Nephron progenitor cell (in vitro differentiated cells): ENCODE measurements around the gene CYP1A2.

Source experiments
- DNase-seq: peaks from one replicate; pipeline ENCODE4 v3.0.0; 2021
- H3K27ac Mint-ChIP-seq: 2 replicates; pipeline ENCODE4 v1.8.0; 2021; ENCODE audit warnings: mild to moderate bottlenecking, moderate library complexity, mixed read lengths
- H3K27me3 Mint-ChIP-seq: 2 replicates; pipeline ENCODE4 v1.8.0; 2021; ENCODE audit warnings: mild to moderate bottlenecking, low read depth, mixed read lengths; ENCODE audit not compliant: poor library complexity
- H3K36me3 Mint-ChIP-seq: 2 replicates; pipeline ENCODE4 v1.8.0; 2021; ENCODE audit warnings: low read depth, mixed read lengths
- H3K4me1 Mint-ChIP-seq: 2 replicates; pipeline ENCODE4 v1.8.0; 2021; ENCODE audit warnings: mixed read lengths
- H3K4me3 Mint-ChIP-seq: 2 replicates; pipeline ENCODE4 v1.8.0; 2021; ENCODE audit warnings: mild to moderate bottlenecking, moderate library complexity, mixed read lengths
- H3K9me3 Mint-ChIP-seq: 2 replicates; pipeline ENCODE4 v1.8.0; 2021; ENCODE audit warnings: mild to moderate bottlenecking, moderate library complexity, mixed read lengths
- TF ChIP-seq, protein P1 (sequence below): fragments of 200-600 bp; sonication (generic); IDR thresholded peaks from 2 replicates; pipeline ENCODE4 v1.5.0; 2021; ENCODE audit warnings: antibody characterized with exemption

CYP1A2 gene, protein sequence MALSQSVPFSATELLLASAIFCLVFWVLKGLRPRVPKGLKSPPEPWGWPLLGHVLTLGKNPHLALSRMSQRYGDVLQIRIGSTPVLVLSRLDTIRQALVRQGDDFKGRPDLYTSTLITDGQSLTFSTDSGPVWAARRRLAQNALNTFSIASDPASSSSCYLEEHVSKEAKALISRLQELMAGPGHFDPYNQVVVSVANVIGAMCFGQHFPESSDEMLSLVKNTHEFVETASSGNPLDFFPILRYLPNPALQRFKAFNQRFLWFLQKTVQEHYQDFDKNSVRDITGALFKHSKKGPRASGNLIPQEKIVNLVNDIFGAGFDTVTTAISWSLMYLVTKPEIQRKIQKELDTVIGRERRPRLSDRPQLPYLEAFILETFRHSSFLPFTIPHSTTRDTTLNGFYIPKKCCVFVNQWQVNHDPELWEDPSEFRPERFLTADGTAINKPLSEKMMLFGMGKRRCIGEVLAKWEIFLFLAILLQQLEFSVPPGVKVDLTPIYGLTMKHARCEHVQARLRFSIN

DNA sequence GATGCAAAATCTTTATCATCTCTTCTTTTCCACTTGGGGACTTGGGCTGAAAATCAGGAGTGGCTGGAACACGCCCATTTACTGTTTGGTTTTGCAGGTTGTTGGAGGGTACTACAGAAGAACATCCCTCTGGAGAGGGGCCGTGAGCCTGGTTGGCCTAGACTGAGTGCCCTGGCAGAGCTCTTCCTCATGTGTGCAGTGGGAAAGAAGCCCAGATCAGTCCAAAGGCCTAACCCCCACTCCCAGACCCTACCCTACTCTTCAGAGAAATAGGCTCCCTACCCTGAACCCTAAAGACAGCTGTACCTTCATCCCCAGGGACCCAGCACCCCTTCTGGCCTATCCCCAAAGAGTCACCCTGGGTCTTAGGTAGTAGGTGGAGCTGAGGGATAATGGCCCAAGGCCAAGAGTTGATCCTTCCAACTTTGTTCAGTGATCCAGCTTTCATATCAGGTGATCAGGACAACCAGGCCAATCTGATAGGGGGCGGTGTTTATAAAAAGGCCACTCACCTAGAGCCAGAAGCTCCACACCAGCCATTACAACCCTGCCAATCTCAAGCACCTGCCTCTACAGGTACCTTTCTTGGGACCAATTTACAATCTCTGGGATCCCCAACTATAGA is at the start of gene CYP1A2:
TSS of gene CYP1A2 (plus strand) at position 524 of the 625 bp plus-strand sequence. CDS start 894 bp downstream, outside the sequence.
- TF ChIP-seq, protein P1, sequence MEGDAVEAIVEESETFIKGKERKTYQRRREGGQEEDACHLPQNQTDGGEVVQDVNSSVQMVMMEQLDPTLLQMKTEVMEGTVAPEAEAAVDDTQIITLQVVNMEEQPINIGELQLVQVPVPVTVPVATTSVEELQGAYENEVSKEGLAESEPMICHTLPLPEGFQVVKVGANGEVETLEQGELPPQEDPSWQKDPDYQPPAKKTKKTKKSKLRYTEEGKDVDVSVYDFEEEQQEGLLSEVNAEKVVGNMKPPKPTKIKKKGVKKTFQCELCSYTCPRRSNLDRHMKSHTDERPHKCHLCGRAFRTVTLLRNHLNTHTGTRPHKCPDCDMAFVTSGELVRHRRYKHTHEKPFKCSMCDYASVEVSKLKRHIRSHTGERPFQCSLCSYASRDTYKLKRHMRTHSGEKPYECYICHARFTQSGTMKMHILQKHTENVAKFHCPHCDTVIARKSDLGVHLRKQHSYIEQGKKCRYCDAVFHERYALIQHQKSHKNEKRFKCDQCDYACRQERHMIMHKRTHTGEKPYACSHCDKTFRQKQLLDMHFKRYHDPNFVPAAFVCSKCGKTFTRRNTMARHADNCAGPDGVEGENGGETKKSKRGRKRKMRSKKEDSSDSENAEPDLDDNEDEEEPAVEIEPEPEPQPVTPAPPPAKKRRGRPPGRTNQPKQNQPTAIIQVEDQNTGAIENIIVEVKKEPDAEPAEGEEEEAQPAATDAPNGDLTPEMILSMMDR = no peak
- H3K36me3 Mint-ChIP-seq = no peaks in the 10 kb centered on the region
- peaks cover 67% of the 10 kb centered on the region for H3K27me3 Mint-ChIP-seq
- H3K27ac Mint-ChIP-seq = no peak within 1 kb of the TSS
- H3K4me1 Mint-ChIP-seq = peaks cover 33% of the 10 kb centered on the region
- H3K9me3 Mint-ChIP-seq = peaks cover 3% of the 10 kb centered on the region
- no peak within 1 kb of the TSS for H3K4me3 Mint-ChIP-seq
- no peak for DNase-seq

DNA sequence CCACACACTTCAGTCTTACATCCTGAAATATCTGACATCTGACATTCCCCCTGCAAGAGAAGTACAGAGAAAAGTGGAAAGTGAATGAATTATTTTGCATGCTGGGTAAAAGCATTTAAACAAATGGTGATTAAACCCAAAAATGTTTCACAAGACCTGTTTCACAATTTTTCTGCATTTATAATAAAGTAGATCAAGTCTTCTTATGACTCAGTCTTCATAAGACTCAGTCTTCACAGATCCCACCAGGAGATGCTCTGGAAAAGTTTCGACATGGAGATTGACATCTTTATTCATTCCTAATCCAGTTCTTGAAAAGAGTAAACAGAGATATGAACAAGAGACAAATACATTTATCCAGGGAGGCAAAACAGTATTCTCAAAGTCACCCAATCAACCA is 39.6 kb upstream of the CYP1A2 start:
- no peak overlapping the region for H3K4me3 Mint-ChIP-seq
- TF ChIP-seq, protein P1 = no peak
- H3K36me3 Mint-ChIP-seq = no peaks in the 10 kb centered on the region
- no peak for DNase-seq
- H3K9me3 Mint-ChIP-seq = no peaks in the 10 kb centered on the region
- H3K4me1 Mint-ChIP-seq = no peaks in the 10 kb centered on the region
- H3K27ac Mint-ChIP-seq = no peak overlapping the region
- H3K27me3 Mint-ChIP-seq = peaks cover 84% of the 10 kb centered on the region

DNA sequence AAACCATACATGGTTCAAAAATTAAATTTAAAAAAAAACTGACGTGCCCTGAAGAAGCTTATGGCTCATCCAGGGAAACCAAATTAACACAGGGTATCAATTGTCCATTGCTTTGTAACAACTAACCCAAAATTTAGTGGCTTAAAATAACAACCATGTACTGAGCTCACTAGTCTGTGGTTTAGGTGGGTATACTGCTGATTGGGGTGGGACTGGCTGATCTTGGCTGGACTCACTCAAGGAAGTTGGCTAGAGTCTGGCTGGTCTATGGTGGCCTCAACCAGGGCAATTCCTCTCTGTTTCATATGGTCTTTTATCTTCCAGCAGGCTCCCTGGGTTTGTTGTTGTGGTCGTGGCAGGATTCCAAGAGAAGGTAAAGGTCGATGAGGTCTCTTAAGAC is 38.8 kb upstream of the CYP1A2 start:
- Mint-ChIP-seq H3K9me3 (no peaks in the 10 kb centered on the region), H3K4me3 (no peak overlapping the region), H3K27ac (no peak overlapping the region), H3K4me1 (no peaks in the 10 kb centered on the region), H3K36me3 (no peaks in the 10 kb centered on the region), H3K27me3 (peaks cover 76% of the 10 kb centered on the region)
- DNase-seq = no peak
- TF ChIP-seq, protein P1 = no peak

DNA sequence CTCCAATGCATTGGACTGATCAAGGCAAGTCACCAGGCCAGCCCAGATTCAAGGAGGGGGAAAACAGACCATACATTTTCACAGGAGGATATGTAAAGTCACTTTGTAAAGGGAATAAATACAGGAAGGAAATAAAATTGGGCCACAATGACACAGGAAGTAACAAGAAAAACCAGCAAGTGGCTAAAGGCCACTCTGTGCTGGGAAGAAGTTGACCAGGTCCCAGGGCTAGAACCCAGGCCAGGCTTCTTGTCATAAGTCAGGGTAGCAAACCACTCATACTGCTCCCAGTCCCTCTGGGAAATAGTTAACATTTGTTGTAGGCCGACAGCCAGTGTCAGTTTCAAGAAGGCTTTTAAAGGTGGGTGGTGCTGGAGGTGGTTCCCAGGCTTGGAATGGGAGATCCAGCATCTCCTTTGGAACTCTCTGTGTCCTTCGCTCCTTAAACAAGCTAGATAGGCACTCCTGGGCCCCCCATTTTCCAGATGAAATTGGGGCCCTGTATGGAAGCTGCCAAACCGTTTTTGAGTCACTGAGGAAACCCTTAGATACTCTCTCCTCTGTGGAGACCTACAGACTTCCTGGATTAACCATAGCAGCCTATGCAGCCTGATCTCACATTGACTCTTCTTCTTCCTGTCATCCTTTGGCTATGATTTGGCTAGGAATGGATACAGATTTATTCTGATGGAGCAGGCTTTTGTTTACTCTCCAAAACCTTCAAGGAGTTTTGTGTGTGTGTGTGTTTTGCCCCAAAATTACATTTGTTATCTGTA is 38.1 kb upstream of the CYP1A2 start:
- H3K27ac Mint-ChIP-seq = no peak overlapping the region
- no peak for DNase-seq
- no peaks in the 10 kb centered on the region for H3K36me3 Mint-ChIP-seq
- no peak overlapping the region for H3K4me3 Mint-ChIP-seq
- TF ChIP-seq, protein P1 = no peak
- H3K27me3 Mint-ChIP-seq = peaks cover 70% of the 10 kb centered on the region
- H3K9me3 Mint-ChIP-seq = no peaks in the 10 kb centered on the region
- H3K4me1 Mint-ChIP-seq = no peaks in the 10 kb centered on the region

DNA sequence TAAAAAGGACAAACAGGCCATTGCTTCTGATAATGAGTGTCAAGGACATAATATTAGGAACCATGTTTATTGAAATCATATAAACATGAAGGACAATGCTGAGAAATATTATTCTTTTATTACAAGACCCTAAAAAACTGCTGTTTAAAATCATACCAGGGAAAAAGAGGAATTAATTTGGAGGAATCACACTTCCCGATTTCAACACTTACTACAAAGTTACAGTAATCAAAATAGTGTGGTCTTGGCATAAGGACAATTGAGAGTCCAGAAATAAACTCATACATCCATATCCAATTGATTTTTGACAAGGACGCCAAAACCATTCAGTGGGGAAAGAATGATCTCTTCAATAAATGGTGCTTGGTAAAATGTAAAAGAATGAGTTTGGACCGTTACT is 36.3 kb upstream of the CYP1A2 start:
- TF ChIP-seq, protein P1 = no peak
- no peaks in the 10 kb centered on the region for H3K9me3 Mint-ChIP-seq
- no peak for DNase-seq
- H3K4me1 Mint-ChIP-seq = no peaks in the 10 kb centered on the region
- H3K4me3 Mint-ChIP-seq = no peak overlapping the region
- H3K27ac Mint-ChIP-seq = no peak overlapping the region
- H3K36me3 Mint-ChIP-seq = no peaks in the 10 kb centered on the region
- peaks cover 51% of the 10 kb centered on the region for H3K27me3 Mint-ChIP-seq
